ENCODE measurements around the gene ZNF853.
"Not testable (repeated sequence)": the region's sequence is repeated elsewhere in the genome, so short reads cannot be mapped to it uniquely, and the experiment has no call there.

ZNF853 gene

DNA sequence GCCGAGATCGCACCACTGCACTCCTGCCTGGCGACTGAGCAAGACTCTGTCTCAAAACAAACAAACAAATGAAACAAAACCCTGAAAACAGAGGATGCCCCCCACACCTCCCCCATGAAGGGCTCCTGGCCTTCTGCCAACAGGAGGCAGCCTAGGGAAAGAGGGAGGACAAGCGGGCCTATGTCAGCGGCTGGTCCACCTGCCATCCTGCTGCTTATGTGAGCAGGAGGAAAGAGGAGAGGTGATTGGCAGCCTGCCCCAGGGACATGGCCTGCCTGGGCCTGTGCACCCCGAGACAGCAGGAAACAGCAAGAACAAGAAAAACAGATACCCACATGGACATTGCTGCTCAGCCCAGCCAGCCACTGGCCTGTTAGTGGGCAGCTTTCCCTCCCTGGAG lies 12.6 kb downstream of the ZNF853 start:
- no peak overlapping the region for H3K4me3 ChIP-seq (ENCODE audit: low read depth, low read length)
- no peak for DNase-seq (ENCODE audit: low read depth)
- no peak for TF ChIP-seq CTCF (IDR thresholded peaks at IDR 0.05; ENCODE audit: low read depth, low read length)
- no peak for TF ChIP-seq POLR2A (IDR thresholded peaks at IDR 0.05; ENCODE audit: extremely low read depth, insufficient read length)
- no peak for TF ChIP-seq MAX (IDR thresholded peaks at IDR 0.05; ENCODE audit: low read depth, low read length)
- no peak for TF ChIP-seq MYC (IDR thresholded peaks at IDR 0.05; ENCODE audit: low read depth, low read length)

DNA sequence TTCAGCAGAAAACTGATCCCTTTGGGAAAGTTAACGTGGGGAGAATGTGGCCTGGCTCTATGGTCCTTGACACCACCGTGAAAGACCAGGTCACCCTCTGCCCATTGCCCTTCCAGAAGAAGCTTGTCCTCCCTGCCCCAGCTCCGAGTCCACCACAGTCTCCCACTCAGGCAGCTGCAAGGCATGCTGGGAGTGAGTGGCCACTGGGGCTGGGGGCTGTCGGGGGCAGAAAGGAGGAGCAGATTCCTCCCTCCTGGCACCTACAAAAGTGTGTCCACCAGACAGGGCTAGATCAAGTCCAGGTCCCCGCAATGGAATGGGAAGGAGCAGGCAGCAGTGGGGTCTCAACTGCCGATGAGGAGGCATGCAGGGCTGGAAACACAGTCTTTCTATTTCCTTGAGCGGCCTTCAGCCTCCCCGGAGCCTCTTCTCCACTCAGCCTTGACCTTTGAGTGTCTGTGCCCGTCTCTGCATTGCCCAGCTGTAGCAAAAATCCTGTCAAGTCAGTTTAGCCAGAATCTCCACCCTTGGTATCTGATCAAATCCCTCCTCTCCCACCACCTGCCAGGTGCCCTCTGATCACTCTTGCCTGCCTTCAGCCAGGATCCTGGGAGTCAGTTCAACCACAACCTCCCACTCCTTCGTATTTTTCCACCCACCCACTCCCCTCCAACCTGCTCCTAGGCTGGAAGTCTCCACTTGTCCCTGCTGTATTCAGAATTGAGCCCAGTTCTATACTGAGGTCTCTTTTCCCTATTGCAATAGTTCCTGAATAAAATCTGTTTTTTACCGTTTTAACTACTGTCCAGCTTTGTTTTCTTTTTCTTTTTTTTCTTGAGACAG lies 14.8 kb downstream of the ZNF853 start:
- TF ChIP-seq MAX (IDR thresholded peaks at IDR 0.05; ENCODE audit: low read depth, low read length) = no peak
- TF ChIP-seq CTCF (IDR thresholded peaks at IDR 0.05; ENCODE audit: low read depth, low read length) = no peak
- no peak for DNase-seq (ENCODE audit: low read depth)
- H3K4me3 ChIP-seq (ENCODE audit: low read depth, low read length) = no peak overlapping the region

- H3K4me3 ChIP-seq (ENCODE audit: low read depth, low read length) = no peak overlapping the region
- TF ChIP-seq MYC (IDR thresholded peaks at IDR 0.05; ENCODE audit: low read depth, low read length) = no peak
- no peak for TF ChIP-seq POLR2A (IDR thresholded peaks at IDR 0.05; ENCODE audit: extremely low read depth, insufficient read length)
- TF ChIP-seq CTCF (IDR thresholded peaks at IDR 0.05; ENCODE audit: low read depth, low read length) = no peak
- TF ChIP-seq MAX (IDR thresholded peaks at IDR 0.05; ENCODE audit: low read depth, low read length) = no peak
- no peak for DNase-seq (ENCODE audit: low read depth)
Observed at GRCh38 chr7:6631605-6632004, 16.2 kb downstream of the ZNF853 start.

- H3K4me3 ChIP-seq (ENCODE audit: low read depth, low read length) = no peak overlapping the region
- no peak for DNase-seq (ENCODE audit: low read depth)
- TF ChIP-seq CTCF (IDR thresholded peaks at IDR 0.05; ENCODE audit: low read depth, low read length) = no peak
- TF ChIP-seq MYC (IDR thresholded peaks at IDR 0.05; ENCODE audit: low read depth, low read length) = no peak
- no peak for TF ChIP-seq POLR2A (IDR thresholded peaks at IDR 0.05; ENCODE audit: extremely low read depth, insufficient read length)
- no peak for TF ChIP-seq MAX (IDR thresholded peaks at IDR 0.05; ENCODE audit: low read depth, low read length)
Observed at GRCh38 chr7:6634021-6634420, 18.6 kb downstream of the ZNF853 start.

DNA sequence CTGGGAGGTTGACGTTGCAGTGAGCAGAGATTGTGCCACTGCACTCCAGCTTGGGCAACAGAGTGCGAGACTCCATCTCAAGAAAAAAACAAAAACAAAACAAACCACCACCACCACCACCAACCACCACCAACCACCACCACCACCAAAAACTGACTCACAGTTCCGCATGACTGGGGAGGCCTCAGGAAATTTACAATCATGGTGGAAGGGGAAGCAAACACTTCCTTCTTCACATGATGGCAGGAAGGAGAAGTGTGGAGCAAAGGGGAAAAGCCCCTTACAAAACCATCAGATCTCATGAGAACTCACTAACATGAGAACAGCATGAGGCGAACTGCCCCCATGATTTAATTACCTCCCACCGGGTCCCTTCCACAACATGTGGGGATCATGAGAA lies 19.6 kb downstream of the ZNF853 start:
- DNase-seq (ENCODE audit: low read depth) = peak; percentile 74
- H3K4me3 ChIP-seq (ENCODE audit: low read depth, low read length) = not testable (repeated sequence)

- peak; percentile 52; the same call in 1 of the 2 replicates for TF ChIP-seq MAX (IDR thresholded peaks at IDR 0.05; ENCODE audit: low read depth, low read length)
- TF ChIP-seq CTCF (IDR thresholded peaks at IDR 0.05; ENCODE audit: low read depth, low read length) = no peak
- TF ChIP-seq MYC (IDR thresholded peaks at IDR 0.05; ENCODE audit: low read depth, low read length) = peak; percentile 48; the same call in 1 of the 2 replicates
- TF ChIP-seq POLR2A (IDR thresholded peaks at IDR 0.05; ENCODE audit: extremely low read depth, insufficient read length) = no peak
- DNase-seq (ENCODE audit: low read depth) = peak; percentile 65
- H3K4me3 ChIP-seq (ENCODE audit: low read depth, low read length) = peak within 1 kb of the TSS; percentile 70
Observed at GRCh38 chr7:6636741-6637543, 21.5 kb downstream of the ZNF853 start, which contains the start of gene ZNF316. ZNF316 (plus strand) TSS chr7:6637318; CDS start chr7:6642410, 5,092 bp downstream.
